Left kidney (tissue), 8 donors: ENCODE measurements around the gene PID1. TPM values are rescaled to one million over a fixed set of nuclear protein-coding genes. Genes with fewer than 3 reads are reported as not detected.

Source experiments
- DNase-seq: peaks from one replicate; pipeline ENCODE4 v3.0.0-alpha.2; 2013
- long read RNA-seq, 8 donors: transcript quantifications; one replicate each; lab custom pipeline, GENCODE V29; 2026
- polyA plus RNA-seq: library from polyadenylated mRNA; unstranded; fragments of 120-200 nt; gene quantifications from one replicate; pipeline ENCODE4 v1.2.1, GENCODE V29; 2013; ENCODE audit not compliant: insufficient read length

The PID1 gene
- polyA plus RNA-seq = 5.4 TPM
- long read RNA-seq, donor 1, partial matches to known transcripts = 0 of 4 reads
- long read RNA-seq, donor 1, other reads (novel, unspliced or antisense) = 0 of 4 reads
- long read RNA-seq, donor 2, partial matches to known transcripts = 0 of 1 reads
- long read RNA-seq, donor 2, other reads (novel, unspliced or antisense) = 0 of 1 reads
- long read RNA-seq, donor 3 = 0 reads
- long read RNA-seq, donor 4 = 0 reads
- long read RNA-seq, donor 5, partial matches to known transcripts = 0 of 1 reads
- long read RNA-seq, donor 5, other reads (novel, unspliced or antisense) = 0 of 1 reads
- long read RNA-seq, donor 6, partial matches to known transcripts = 0 of 3 reads
- long read RNA-seq, donor 6, other reads (novel, unspliced or antisense) = 0 of 3 reads
- long read RNA-seq, donor 7, transcript PID1-203 (3 exons, 2,533 nt) = major isoform, 5 of 5 reads
- long read RNA-seq, donor 7, partial matches to known transcripts = 0 of 5 reads
- long read RNA-seq, donor 7, other reads (novel, unspliced or antisense) = 0 of 5 reads
- long read RNA-seq, donor 8 = 0 reads

DNA sequence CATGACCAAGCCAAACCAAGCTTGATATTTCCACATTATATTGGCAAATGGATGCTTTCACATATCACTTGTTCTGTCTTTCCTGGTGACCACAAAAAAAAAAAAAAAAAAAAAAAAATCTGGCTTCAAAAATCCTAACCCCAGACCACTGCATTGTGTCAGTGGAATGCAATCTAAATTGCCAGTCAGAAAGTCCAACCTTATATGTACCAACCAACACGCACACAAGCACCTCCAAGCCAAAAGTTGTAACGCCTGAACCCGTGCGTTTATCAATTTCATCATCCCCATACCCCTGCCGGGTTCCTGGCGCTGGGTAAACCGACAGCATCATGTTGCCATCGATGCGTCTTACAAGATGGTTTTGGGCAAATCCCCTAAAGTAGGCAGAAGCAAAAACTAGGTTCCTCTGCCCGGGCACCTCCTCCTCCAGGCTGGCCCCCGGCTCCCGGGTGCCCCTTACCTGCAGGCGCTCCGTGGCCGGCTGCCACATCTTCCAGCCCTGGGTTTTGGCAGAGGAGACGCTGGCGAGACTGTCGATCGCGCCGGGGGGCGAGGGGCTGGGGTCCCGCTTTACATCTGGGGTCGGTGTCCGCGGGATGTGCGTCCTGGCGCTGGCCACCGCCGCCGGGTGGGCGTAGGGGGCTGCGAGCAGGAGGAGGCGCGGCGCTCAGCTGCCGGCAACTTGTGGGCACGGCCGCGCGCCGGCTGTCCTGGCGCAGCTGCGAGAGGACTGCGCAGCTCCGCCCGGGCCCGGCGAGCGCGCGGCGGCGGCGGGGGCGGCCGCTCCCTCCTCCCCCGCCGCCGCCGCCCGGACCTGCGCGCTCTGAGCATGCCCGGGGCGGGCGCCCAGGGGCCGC lies at the start of gene PID1:
TSS of gene PID1 (minus strand) at position 737 of the 860 bp plus-strand sequence. CDS start at position 493, 244 bp downstream.
- DNase-seq = peak; percentile 36

DNA sequence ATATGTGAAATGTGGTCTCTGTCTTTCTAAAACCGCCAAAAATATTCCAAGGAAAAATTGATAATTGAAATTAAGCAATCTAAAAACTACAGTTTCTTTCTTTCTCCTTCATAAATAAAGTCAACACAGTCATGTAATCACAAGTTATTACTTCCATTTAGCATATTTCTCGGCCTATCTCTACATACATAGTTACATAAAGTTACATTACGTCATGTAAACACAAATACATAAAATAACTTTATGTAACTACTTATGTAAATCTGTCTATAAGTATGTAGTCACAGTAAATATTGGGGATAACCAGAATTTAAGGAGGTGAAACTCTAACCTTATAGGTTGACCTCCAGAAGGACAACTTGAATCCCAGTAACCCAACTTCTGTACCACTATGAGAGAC lies 48.5 kb upstream of the PID1 start:
- DNase-seq = no peak

DNA sequence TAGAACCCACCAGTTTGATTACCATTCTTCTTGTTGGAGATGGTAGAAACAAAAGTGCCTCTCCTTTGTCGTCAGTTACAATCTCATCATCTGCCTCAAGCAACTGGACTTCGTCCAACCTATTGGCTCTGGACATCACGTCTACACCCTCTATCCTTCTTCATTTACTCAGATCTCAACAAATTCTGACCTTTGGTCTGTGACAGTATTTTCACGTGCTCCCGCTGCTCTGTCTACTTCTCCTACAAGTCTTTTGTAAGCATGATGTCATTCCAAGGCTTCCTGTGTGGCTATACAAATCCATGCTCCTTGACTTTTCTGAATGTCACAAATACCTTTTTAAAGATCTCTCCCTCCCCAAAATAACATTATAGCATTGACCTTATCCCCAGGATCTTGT lies 43.0 kb upstream of the PID1 start:
- no peak for DNase-seq

GRCh38 chr2:229313591-229313990 lies 42.5 kb upstream of the PID1 start:
- DNase-seq = no peak

GRCh38 chr2:229301237-229301636 lies 30.1 kb upstream of the PID1 start:
- DNase-seq = no peak

GRCh38 chr2:229300790-229301189 lies 29.7 kb upstream of the PID1 start:
- no peak for DNase-seq

- no peak for DNase-seq
Observed at GRCh38 chr2:229300371-229300770, 29.3 kb upstream of the PID1 start.

DNA sequence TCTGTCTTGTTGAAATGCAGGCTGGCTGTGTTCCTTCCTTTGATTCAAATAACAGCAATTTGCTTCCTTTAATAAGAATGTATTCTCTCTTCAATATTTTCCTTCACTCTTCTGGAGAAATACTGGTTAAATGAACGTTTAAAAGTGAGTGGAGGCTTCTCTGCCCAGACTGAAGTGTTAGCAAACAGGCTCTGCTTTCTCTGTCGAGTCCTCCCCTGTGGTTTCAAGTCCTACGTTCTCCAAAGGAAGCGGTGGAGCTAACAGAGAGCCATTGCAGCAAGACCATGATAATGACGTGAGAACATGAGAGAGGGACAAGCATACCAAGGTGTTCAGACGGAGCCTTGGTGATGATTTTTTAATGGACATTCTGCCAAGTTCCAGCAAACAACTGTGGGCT lies 26.2 kb upstream of the PID1 start:
- no peak for DNase-seq

DNA sequence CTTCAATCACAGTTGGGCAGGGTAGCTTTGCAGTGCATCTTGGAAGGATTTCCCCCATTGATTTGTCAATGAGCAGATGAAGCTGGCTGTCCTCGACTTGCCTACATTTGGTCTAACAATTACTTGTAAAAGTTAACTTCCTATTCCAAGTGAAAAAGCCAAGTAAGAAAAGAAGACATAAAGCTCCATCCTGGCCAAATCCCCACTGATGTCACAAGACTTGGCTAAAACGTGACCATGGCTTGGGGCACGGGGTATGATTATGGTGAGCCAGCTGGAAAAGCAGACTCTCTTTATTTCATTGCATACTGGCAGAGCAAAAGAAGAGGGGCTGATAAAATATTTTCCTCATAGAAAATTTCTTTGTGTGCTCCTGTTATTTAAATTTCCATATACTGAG lies 25.4 kb upstream of the PID1 start:
- DNase-seq = no peak

DNA sequence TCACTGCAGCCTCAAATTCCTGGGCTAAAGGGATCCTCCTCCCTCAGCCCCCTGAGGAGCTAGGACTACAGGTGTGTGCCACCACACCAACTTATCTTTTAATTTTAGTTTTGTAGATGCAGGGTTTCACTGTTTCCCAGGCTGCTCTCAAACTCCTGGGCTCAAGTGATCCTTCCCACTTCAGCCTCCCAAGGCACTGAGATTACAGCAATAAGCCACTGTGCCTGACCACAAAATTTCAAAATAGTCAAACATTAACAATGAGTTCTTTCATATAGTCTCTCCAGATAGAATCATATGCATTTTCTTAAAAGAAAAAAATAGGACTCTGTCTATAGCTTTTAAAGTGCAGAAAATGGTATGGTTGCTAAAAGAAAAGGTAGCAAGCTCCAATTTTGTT lies 24.9 kb upstream of the PID1 start:
- no peak for DNase-seq

DNA sequence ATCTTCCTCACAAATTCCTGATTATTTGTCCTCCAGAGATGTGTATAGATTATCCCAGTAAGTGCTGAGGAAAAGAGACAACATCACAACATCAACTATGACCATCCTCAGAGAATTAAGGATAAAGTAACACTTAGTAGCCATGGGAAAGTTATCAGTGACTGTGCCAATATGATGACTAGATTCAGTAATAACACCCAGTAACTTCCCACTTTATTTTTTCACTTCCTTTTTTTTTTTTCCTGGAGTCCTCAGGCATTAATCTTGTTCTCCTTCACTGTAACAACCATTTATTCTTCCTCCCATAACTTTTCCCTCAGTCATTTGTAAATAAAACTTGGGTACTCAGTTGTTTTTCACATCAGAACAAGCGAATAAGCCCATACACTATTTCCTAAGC lies 16.7 kb upstream of the PID1 start:
- no peak for DNase-seq

DNA sequence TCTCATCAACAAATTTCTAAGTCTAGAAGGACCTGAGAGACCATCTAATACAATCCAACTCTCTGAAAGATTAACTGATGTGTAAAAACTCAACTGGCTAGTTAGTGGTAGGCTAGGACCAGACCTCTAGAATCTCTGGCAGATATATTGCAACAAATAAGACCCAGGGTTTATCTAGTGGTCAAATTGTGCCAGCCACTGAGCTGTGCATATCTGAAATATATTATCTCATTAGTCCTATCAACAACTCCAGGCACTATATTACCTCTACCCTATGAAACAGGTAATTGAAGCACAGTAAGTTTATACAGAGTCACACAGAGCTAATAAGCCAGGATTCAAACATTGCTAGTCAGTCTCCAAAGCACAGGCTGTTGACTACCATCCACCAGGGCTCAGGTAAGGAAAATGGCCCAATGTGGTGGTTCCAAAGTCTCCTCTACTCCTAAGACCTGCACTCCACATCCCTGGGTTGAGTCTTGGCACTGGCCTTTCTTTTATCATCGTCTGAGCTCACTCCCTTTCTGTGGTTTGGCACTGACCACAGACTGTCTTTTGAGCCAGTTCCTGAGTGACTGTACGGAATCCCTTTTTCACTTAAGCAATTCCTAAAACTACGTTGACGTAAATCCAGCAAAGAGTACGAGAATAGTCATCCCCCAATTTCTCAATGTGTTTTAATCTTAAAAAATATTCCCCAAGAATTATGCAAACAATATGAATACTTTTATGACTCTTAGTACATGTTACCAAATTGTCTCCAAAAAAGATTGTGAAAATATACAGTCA lies 11.9 kb upstream of the PID1 start:
- DNase-seq = no peak

GRCh38 chr2:229279516-229279915 lies 8.4 kb upstream of the PID1 start:
- DNase-seq = no peak

- DNase-seq = no peak
Observed at GRCh38 chr2:229275506-229275905, 4.4 kb upstream of the PID1 start.

DNA sequence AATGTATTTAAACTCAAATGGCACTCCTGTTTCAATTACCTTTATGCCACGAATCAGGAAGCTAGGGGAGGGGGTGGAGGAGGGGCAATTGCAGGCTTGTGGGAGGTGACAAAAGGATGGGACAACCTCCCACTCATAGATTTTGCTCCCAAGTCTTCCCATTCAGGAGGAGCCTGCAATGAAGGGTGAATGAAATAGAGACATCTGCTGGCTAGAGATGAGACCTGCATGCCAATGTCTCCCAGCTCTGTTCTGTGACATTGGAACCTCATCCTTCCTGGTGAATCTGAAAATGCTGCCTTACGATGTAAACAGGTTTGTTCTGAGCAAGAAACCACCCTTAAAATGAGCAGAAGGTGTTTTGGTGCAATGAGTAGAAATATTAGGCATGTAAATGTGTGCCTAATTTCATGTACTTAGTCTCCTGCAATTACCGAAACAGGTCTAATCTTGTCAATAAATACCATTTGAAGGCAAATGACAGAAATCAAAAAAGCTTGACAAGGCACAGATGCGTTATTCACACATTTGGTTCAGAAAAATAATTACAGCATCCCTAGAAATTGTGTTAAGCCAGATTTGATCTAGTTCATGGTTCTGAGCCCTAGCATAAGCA lies 2.7 kb upstream of the PID1 start:
- DNase-seq = peak; percentile 71

GRCh38 chr2:229273006-229273722 lies 2.1 kb upstream of the PID1 start:
- DNase-seq = peak; percentile 5

DNA sequence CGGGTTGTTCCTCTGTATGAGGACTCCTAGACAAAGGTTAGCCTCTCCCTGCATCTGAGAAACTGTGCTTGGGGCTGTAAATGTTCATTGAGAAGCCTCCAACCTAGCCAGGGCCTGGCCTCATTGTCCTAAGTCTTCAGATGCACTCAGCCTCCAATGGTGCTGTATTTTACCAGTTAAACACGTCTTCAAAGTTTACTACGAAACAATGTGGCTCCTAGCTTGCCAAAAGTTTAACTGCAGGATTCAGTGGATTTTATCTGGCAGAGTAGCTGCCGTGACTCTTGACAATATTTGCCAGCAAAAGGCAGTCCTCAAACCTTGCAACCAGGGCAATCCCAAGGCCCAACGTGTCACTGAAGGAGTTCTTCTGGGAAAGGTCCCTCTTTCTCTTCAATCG lies 1.1 kb downstream of the PID1 start:
- no peak for DNase-seq

DNA sequence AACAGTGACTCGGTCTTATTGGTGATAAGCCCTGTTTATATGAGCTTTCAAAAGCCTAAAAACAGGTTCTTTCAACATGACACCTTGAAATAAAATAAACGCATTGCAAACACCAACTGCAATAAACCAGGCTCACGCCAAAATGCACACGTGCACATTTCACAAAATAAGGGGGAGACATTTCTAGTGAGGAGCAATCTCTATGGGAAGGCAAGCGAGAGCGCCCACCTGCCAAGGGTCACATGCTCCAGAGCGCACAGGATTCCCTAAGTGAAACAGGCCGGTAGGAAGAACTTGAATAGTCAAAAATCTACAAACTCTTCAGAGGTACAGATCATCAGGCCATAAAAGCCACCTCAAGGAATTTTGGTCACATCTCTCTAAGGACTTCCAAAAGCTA lies 1.9 kb downstream of the PID1 start:
- no peak for DNase-seq

DNA sequence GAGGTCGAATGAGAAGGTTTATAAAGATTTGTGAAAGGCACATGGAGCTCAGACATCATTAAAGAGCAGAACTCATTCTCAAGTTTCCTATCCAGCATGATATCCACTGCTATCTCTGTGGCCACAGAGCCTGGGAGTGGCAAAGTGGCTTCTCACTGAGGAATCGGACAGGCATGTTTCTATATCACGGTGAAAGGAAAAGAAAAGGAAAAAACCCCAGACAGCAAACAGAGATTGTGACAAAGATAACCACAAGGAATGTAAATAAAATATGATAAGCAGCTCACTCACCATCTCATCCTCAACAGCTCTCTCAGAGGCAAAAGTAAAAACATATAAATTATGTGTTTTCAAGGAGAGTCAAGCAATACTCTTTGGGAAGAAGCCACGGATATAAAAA lies 2.5 kb downstream of the PID1 start:
- DNase-seq = no peak

DNA sequence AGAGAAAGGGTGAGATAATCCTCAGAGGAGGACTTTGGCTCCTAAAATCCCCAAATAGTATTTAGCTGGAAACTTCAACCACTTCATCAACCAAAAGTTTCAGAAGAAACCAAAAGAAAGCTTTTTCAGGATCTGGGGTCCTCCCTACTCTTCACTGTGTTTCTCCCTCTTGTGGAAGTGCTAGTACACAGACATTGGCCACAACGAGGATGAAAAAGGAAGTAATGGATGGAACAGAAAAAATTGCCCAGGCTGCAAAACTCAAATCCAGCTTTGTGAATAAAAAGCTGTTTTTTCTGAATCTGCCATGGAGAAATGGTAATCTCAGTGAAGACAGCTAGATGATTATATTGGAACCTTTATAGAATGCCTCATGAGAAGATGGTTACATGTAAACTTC lies 4.0 kb downstream of the PID1 start:
- no peak for DNase-seq

- no peak for DNase-seq
Observed at GRCh38 chr2:229265727-229266126, 5.4 kb downstream of the PID1 start.
